ENCODE measurements around the gene MOXD1.

MOXD1 gene

DNA sequence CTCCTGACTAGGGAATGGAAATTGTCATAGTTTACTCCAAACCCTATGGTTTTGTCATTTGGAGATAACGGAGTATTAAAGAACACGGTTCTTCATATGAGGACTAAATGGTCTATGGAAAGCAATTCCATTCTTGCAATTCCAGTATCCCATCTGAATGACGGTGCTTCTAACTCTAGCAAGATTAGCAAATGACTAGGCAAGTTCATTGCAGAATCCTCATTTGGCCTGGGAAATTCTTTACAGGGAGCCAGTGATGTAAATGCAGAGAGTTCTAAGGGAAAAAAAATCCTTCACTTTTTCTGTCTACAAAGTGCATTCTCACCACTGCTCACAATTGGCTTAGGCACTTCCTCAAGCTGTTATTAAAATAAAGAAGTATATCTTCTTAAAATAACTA is 111.5 kb downstream of the MOXD1 start:
- TF ChIP-seq, protein P1, sequence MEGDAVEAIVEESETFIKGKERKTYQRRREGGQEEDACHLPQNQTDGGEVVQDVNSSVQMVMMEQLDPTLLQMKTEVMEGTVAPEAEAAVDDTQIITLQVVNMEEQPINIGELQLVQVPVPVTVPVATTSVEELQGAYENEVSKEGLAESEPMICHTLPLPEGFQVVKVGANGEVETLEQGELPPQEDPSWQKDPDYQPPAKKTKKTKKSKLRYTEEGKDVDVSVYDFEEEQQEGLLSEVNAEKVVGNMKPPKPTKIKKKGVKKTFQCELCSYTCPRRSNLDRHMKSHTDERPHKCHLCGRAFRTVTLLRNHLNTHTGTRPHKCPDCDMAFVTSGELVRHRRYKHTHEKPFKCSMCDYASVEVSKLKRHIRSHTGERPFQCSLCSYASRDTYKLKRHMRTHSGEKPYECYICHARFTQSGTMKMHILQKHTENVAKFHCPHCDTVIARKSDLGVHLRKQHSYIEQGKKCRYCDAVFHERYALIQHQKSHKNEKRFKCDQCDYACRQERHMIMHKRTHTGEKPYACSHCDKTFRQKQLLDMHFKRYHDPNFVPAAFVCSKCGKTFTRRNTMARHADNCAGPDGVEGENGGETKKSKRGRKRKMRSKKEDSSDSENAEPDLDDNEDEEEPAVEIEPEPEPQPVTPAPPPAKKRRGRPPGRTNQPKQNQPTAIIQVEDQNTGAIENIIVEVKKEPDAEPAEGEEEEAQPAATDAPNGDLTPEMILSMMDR (IDR thresholded peaks at IDR 0.05; ENCODE audit: extremely low read depth, missing control alignments), result no peak

DNA sequence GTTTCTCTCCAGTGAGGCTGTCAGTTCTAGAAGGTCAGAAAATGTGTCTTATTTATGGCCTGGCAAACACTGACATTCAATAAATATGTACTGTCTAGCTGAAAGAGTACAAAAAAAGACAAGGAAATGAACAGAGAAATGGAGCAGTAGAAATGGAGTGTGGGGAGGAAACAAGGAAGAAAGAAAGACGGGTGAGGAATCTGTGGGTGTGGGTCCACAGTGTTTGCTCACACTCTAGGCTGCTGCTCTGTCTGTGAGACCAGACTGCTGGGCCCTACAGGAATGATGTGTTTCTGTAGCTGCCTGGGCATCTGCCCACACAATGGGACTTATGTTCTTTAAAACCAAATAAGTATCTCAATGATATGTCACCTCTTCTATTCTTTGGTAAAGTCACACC is 114.2 kb downstream of the MOXD1 start:
- no peak for DNase-seq (ENCODE audit: low spot score)
- TF ChIP-seq, protein P1 (IDR thresholded peaks at IDR 0.05; ENCODE audit: extremely low read depth, missing control alignments), result no peak

More for the DNA sequence above, 111.5 kb downstream of the MOXD1 start:
- no peak for DNase-seq (ENCODE audit: low spot score)

DNA sequence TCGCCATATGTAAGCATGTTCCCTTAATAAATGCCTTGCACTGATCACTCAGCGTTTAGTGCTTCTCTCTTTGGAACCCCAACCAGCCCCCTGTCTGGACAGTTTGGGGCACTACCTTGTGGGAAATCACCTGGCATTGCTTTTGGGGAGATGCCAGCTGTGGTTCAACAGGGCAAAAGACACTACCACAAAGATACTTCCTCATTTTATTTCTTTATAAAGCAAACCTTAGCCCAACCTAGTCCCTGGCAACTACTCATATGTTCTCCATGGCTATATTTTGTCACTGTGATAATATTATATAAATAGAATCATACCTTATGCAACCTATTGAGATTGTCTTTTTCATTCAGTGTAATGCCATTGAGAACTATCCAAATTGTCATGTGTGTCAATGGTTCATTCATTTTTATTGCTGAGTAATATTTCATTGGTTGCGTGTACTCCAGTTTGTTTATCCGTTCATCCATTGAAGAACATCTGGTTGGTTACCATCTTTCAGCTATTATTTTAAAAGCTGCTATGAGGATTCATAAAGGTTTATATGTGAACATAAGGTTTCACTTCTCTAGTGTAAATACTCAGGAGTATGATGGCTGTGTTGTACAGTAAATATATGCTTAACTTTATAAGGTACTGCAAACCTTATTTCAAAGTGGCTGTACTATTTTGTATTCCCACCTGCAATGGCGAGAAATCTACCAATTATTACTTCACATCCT is 114.8 kb downstream of the MOXD1 start:
- no peak for DNase-seq (ENCODE audit: low spot score)

DNA sequence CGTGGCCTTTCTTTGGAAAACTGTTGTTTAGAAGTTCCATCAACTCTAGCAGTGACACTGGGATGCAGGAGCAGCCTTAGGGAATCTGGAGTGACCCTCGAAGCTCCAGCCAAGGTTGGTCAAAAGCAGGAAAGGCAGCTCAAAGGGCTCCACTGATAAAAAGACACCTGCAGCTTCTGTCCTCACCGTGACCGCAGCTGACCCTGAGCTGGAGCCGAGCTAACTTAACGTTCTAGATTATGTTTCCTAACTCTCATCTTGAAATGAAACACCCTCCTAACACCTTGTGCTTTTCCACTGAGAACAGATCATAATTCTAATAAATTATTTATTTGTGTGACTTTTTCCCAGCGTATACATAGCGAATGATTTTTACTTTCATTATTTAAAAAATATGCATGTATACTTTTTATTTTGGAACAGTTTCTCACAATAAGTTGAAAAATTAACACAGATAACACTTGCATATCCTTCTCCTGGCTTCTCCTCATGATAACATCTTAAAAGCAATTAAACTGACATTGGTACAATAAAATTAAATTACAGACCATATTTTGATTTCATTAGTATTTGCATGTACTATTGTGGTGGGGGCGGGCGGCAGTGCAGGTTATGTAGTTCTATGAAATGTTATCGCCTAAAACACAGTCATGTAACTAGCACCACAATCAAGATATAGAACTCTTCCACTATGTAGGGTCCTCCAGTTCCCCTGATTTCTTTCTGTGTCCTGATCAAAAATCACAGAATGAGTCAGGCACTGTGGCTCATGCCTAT is 116.1 kb downstream of the MOXD1 start:
- DNase-seq (ENCODE audit: low spot score), result no peak
- TF ChIP-seq, protein P1 (IDR thresholded peaks at IDR 0.05; ENCODE audit: extremely low read depth, missing control alignments), result no peak

More for the DNA sequence above, 114.8 kb downstream of the MOXD1 start:
- TF ChIP-seq, protein P1 (IDR thresholded peaks at IDR 0.05; ENCODE audit: extremely low read depth, missing control alignments), result no peak

DNA sequence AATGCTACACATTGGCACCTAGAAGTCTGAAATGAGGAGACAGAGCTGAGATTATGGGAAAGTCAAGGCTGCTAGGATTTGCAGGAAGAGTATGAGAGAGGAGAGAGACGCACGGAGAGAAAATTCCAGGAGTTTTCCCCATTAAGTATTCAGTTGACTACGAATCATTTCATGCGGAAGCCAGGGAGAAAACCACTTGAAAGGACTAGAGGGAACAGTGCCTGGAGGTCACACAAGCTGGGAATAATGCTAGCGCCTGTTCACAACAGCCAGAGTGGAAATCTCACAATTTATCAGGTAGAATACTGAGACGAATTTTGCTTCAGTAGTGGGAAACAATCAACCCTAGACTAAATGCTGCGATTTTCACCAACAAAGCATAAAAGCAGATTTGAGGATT is 118.6 kb downstream of the MOXD1 start:
- TF ChIP-seq, protein P1 (IDR thresholded peaks at IDR 0.05; ENCODE audit: extremely low read depth, missing control alignments), result no peak
- DNase-seq (ENCODE audit: low spot score), result no peak

DNA sequence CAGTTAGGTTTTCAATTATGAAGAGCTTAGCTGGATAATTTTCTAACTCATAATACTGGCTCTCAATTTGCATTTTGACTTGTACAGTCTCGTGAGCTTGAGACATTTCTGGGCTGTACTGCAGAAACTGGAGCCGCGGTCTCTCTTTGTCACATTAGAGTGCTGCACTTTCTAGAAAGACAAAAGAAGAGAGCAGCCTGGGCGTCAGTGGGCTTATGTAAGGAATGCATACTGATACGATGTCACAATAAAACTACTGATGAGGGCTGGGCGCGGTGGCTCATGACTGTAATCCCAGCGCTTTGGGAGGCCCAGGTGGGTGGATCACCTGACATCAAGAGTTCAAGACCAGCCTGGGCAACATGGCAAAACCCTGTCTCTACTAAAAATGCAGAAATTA is 120.8 kb downstream of the MOXD1 start:
- DNase-seq (ENCODE audit: low spot score), result no peak
- TF ChIP-seq, protein P1 (IDR thresholded peaks at IDR 0.05; ENCODE audit: extremely low read depth, missing control alignments), result no peak

DNA sequence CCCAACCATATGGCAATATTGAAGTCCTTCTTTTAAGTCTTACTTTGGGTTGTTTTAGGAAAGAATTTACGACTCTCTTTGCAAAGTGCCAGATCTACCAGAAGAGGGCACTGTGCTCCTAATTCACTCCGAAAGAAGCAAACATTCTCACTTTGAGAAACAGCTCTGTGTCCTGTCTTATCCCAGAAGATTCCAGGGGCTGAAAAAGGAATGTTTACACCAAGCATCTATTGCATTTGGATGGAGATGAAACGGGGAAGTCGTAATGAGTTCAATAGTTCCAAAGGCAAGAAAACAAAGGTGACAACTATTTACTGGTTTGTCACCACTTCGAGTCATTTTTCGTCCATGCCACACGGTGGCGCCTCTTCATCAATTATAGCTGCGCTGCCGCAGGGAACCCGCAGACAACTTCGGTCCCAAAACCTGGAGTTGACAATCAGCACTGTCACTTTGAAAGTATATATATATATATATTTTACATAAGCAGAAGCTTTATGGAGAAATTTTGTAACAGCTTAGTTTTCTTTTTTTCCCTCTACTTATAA is 121.6 kb downstream of the MOXD1 start:
- TF ChIP-seq, protein P1 (IDR thresholded peaks at IDR 0.05; ENCODE audit: extremely low read depth, missing control alignments), result peak; percentile 55
- peak; percentile 64 for DNase-seq (ENCODE audit: low spot score)
